GM12878 (cell line): Measurements from ENCODE around the gene MRAP2. TPM values are rescaled to one million over a fixed set of nuclear protein-coding genes. Genes with fewer than 3 reads are reported as not detected.

Experiments
- DPF2 ChIP-seq: fragments of 450-650 bp; IDR thresholded peaks from 2 replicates; pipeline ENCODE4 v1.6.1; 2017; ENCODE audit warnings: mild to moderate bottlenecking
- EZH2 ChIP-seq: IDR thresholded peaks from 2 replicates; pipeline ENCODE4 v1.6.1; 2012; ENCODE audit warnings: low read depth, mild to moderate bottlenecking, control low read depth, inconsistent platforms, low read length, borderline replicate concordance; ENCODE audit not compliant: control insufficient read depth
- HDGF ChIP-seq: fragments of 450-650 bp; IDR thresholded peaks from 2 replicates; pipeline ENCODE4 v1.6.1; 2016; ENCODE audit warnings: antibody characterized with exemption
- NR2C1 ChIP-seq: fragments of 450-650 bp; IDR thresholded peaks from 2 replicates; pipeline ENCODE4 v1.6.1; 2017; ENCODE audit warnings: antibody characterized with exemption, mild to moderate bottlenecking, moderate library complexity
- TARDBP ChIP-seq: IDR thresholded peaks from 2 replicates; pipeline ENCODE4 v1.6.1; 2016; ENCODE audit warnings: borderline replicate concordance
- ZBTB4 ChIP-seq: fragments of 450-650 bp; formaldehyde crosslinking; IDR thresholded peaks from 2 replicates; pipeline ENCODE4 v1.4.0; 2022; ENCODE audit warnings: mild to moderate bottlenecking, moderate library complexity
- ZBTB40 ChIP-seq: fragments of 450-650 bp; IDR thresholded peaks from 2 replicates; pipeline ENCODE4 v1.6.1; 2016; ENCODE audit warnings: mild to moderate bottlenecking, moderate library complexity, borderline replicate concordance
- ZNF207 ChIP-seq: fragments of 450-650 bp; IDR thresholded peaks from 2 replicates; pipeline ENCODE4 v1.6.1; 2014; ENCODE audit warnings: antibody characterized with exemption, mild to moderate bottlenecking, borderline replicate concordance
- polyA plus RNA-seq, 11 experiments: library from polyadenylated mRNA; depleted of rRNA in 4 of 11; unstranded in 6 of 11; stranded (reverse) in 5 of 11; fragments of >200 nt; fragmentation: Nextera tagmentation in 4 of 11; fragmentation: Illumina TruSeq in 1 of 11; extraction: Ambion mirVana in 4 of 11; extraction: Trizol in 1 of 11; gene quantifications; 1 replicate in 1 of 11; 2 replicates in 10 of 11; pipeline versions ENCODE4 v1.2.1 to v1.2.3, GENCODE V29; 2011 to 2016; ENCODE audit warnings: inconsistent platforms in 2 of 11, missing spikeins in 2 of 11, low read depth in 1 of 11
- total RNA-seq, 4 experiments: library from RNA; depleted of rRNA in 3 of 4; stranded (reverse); fragments of >200 nt in 3 of 4; fragmentation: Illumina TruSeq in 1 of 4; extraction: Trizol in 1 of 4; gene quantifications; 2 replicates each; pipeline versions ENCODE4 v1.2.1 to v1.2.3, GENCODE V29; 2013 to 2021
- TF ChIP-seq, protein P1 (sequence below): fragments of 450-650 bp; IDR thresholded peaks from 2 replicates; pipeline ENCODE4 v1.6.1; 2017; ENCODE audit warnings: borderline replicate concordance

Gene MRAP2
- total and polyA plus RNA-seq, 10 of the 15 experiments (the other 5 are each of a cell fraction or from before 2014, with no cell fraction given), result not detected

- TF ChIP-seq ZBTB40, result no peak
- TF ChIP-seq EZH2, result no peak
- TF ChIP-seq ZNF207, result no peak
- TF ChIP-seq DPF2, result no peak
- no peak for TF ChIP-seq HDGF
- TF ChIP-seq, protein P1, sequence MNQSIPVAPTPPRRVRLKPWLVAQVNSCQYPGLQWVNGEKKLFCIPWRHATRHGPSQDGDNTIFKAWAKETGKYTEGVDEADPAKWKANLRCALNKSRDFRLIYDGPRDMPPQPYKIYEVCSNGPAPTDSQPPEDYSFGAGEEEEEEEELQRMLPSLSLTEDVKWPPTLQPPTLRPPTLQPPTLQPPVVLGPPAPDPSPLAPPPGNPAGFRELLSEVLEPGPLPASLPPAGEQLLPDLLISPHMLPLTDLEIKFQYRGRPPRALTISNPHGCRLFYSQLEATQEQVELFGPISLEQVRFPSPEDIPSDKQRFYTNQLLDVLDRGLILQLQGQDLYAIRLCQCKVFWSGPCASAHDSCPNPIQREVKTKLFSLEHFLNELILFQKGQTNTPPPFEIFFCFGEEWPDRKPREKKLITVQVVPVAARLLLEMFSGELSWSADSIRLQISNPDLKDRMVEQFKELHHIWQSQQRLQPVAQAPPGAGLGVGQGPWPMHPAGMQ, result no peak
- no peak for TF ChIP-seq TARDBP
- TF ChIP-seq NR2C1, result no peak
- TF ChIP-seq ZBTB4, result no peak
These were observed 24.3 kb downstream of the MRAP2 start (continued) for GRCh38 chr6:84057908-84058307.
